Keratinocyte (primary cell): Measurements from ENCODE around the gene COL4A5. TPM values are rescaled to one million over a fixed set of nuclear protein-coding genes. Genes with fewer than 3 reads are reported as not detected.

ENCODE experiments used
- DNase-seq: peaks from one replicate; pipeline ENCODE4 v3.0.0-alpha.2; 2011; ENCODE audit warnings: low read depth, missing footprints, low spot score
- FAIRE-seq: peaks from 2 replicates; lab custom pipeline; 2011; peaks lifted over from hg19 to GRCh38; lab: Jason Lieb, UNC
- H2AFZ ChIP-seq: 2 replicates; pipeline ENCODE4 v1.6.0; 2012; ENCODE audit warnings: low read length, control low read depth, inconsistent platforms; ENCODE audit not compliant: control insufficient read depth
- H3K27ac ChIP-seq: 2 replicates; pipeline ENCODE4 v1.5.1; 2011; ENCODE audit warnings: low read length; ENCODE audit not compliant: control insufficient read depth, insufficient read depth
- H3K27me3 ChIP-seq: 3 replicates; pipeline ENCODE4 v1.6.0; 2011; ENCODE audit warnings: low read length; ENCODE audit not compliant: control insufficient read depth, insufficient read depth; ENCODE audit errors: extremely low read depth
- H3K36me3 ChIP-seq, 2 experiments: 2 replicates in 1 of 2; 3 replicates in 1 of 2; pipeline ENCODE4 v1.5.1; 2011; ENCODE audit warnings: low read length in 2 of 2, mild to moderate bottlenecking in 1 of 2; ENCODE audit not compliant: control insufficient read depth in 2 of 2, insufficient read depth in 2 of 2; ENCODE audit errors: extremely low read depth in 1 of 2
- H3K4me1 ChIP-seq: 3 replicates; pipeline ENCODE4 v1.5.1; 2011; ENCODE audit warnings: low read length; ENCODE audit not compliant: control insufficient read depth, insufficient read depth; ENCODE audit errors: extremely low read depth
- H3K4me2 ChIP-seq: 3 replicates; pipeline ENCODE4 v1.6.0; 2011; ENCODE audit warnings: low read depth, low read length; ENCODE audit not compliant: control insufficient read depth, insufficient read depth; ENCODE audit errors: extremely low read depth
- H3K4me3 ChIP-seq, 3 experiments: fragments of 200-600 bp in 1 of 3; sonication (generic) in 1 of 3; 2 replicates in 2 of 3; 3 replicates in 1 of 3; pipeline ENCODE4 v1.5.1; 2011 to 2016; ENCODE audit warnings: low read length in 3 of 3, mild to moderate bottlenecking in 3 of 3, control low read depth in 2 of 3, inconsistent platforms in 1 of 3, low read depth in 1 of 3, mixed read lengths in 1 of 3, mixed run types in 1 of 3, moderate library complexity in 1 of 3; ENCODE audit not compliant: control insufficient read depth in 2 of 3, insufficient read depth in 2 of 3; ENCODE audit errors: extremely low read depth in 1 of 3
- H3K79me2 ChIP-seq: 2 replicates; pipeline ENCODE4 v1.6.0; 2012; ENCODE audit warnings: low read length; ENCODE audit not compliant: control insufficient read depth, insufficient read depth
- H3K9ac ChIP-seq: 3 replicates; pipeline ENCODE4 v1.6.0; 2011; ENCODE audit warnings: low read length; ENCODE audit not compliant: control insufficient read depth, insufficient read depth; ENCODE audit errors: extremely low read depth
- H3K9me1 ChIP-seq: 3 replicates; pipeline ENCODE4 v1.6.0; 2011; ENCODE audit warnings: low read length; ENCODE audit not compliant: control insufficient read depth, insufficient read depth; ENCODE audit errors: extremely low read depth
- H3K9me3 ChIP-seq: 2 replicates; pipeline ENCODE4 v1.5.1; 2012; ENCODE audit warnings: low read depth, low read length; ENCODE audit not compliant: control insufficient read depth
- H4K20me1 ChIP-seq: 3 replicates; pipeline ENCODE4 v1.6.0; 2011; ENCODE audit warnings: low read length; ENCODE audit not compliant: control insufficient read depth, insufficient read depth; ENCODE audit errors: extremely low read depth
- EZH2 ChIP-seq: IDR thresholded peaks from one replicate; pipeline ENCODE4 v1.6.1; 2012; ENCODE audit warnings: inconsistent platforms, mild to moderate bottlenecking, low read length, moderate library complexity
- dilution Hi-C: fragments of 300-500 bp; cut with MboI; formaldehyde crosslinking; loops from one replicate; pipeline ENCODE4 v1.7.0; 2020; ENCODE audit warnings: low sequenced_read_pairs; ENCODE audit not compliant: extremely low pct_ligation_motif_present
- polyA plus RNA-seq, 5 experiments: library from polyadenylated mRNA; depleted of rRNA in 3 of 5; stranded (reverse) in 3 of 5; stranded (forward) in 1 of 5; unstranded in 1 of 5; fragments of >200 nt; gene quantifications; 1 replicate in 1 of 5; 2 replicates in 3 of 5; 3 replicates in 1 of 5; pipeline versions ENCODE4 v1.2.1 to v1.2.3, GENCODE V29; 2011 to 2012; ENCODE audit warnings: missing spikeins in 2 of 5, low read depth in 1 of 5, low replicate concordance in 1 of 5
- TF ChIP-seq, protein P1 (sequence below), 3 experiments: IDR thresholded peaks in 1 of 3; conservative IDR thresholded peaks in 1 of 3; optimal IDR thresholded peaks in 1 of 3; 2 replicates in 2 of 3; 3 replicates in 1 of 3; pipeline versions ENCODE3 to v1.5.1; 2011; ENCODE audit warnings: low read length in 3 of 3, mild to moderate bottlenecking in 3 of 3, moderate library complexity in 2 of 3, control low read depth in 1 of 3, inconsistent platforms in 1 of 3; ENCODE audit not compliant: insufficient read depth in 2 of 3; ENCODE audit errors: extremely low read depth in 1 of 3

COL4A5 gene
- polyA plus RNA-seq, 1 donor (not counting 4 experiments of a cell fraction or from before 2014, with no cell fraction given): 53.2 TPM

DNA sequence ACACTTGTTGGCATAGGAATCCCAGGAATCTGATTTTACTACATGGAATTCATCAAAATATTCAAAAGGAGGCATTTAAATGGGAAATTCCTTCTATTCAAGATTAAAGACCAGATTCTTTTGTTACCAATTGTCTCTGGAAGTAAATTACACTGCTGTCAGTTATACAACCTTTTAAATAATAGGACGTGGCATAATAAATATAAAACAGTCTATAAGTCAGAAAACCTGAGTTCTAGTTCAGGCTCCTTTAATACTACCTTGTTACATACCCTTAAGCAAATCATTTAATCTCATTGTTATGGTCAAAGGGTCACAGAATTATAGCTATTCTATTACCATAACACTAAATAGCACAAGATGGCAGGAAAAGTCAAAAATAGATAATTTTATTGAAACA, 20.2 kb upstream of the COL4A5 start:
- H3K9ac ChIP-seq: no peak overlapping the region
- no peaks in the 10 kb centered on the region for H4K20me1 ChIP-seq
- no peak overlapping the region for H2AFZ ChIP-seq
- H3K4me2 ChIP-seq: no peak overlapping the region
- peaks cover 0 to 3% of the 10 kb centered on the region in 2 experiments for H3K36me3 ChIP-seq
- no peaks in the 10 kb centered on the region for H3K9me1 ChIP-seq
- H3K4me1 ChIP-seq: peaks cover 9% of the 10 kb centered on the region
- FAIRE-seq: no peak
- H3K4me3 ChIP-seq: no peak overlapping the region
- no peaks in the 10 kb centered on the region for H3K9me3 ChIP-seq
- peaks cover 3% of the 10 kb centered on the region for H3K27me3 ChIP-seq
- no peak for DNase-seq
- no peaks in the 10 kb centered on the region for H3K79me2 ChIP-seq
- H3K27ac ChIP-seq: no peak overlapping the region
- dilution Hi-C loops: no loop called here
- no peak for TF ChIP-seq EZH2
- TF ChIP-seq, protein P1, sequence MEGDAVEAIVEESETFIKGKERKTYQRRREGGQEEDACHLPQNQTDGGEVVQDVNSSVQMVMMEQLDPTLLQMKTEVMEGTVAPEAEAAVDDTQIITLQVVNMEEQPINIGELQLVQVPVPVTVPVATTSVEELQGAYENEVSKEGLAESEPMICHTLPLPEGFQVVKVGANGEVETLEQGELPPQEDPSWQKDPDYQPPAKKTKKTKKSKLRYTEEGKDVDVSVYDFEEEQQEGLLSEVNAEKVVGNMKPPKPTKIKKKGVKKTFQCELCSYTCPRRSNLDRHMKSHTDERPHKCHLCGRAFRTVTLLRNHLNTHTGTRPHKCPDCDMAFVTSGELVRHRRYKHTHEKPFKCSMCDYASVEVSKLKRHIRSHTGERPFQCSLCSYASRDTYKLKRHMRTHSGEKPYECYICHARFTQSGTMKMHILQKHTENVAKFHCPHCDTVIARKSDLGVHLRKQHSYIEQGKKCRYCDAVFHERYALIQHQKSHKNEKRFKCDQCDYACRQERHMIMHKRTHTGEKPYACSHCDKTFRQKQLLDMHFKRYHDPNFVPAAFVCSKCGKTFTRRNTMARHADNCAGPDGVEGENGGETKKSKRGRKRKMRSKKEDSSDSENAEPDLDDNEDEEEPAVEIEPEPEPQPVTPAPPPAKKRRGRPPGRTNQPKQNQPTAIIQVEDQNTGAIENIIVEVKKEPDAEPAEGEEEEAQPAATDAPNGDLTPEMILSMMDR (optimal IDR thresholded peaks at IDR 0.05 in 1 of 3, IDR thresholded peaks at IDR 0.05 in 1 of 3, conservative IDR thresholded peaks at IDR 0.05 in 1 of 3; ENCODE audit: extremely low read depth in 1 of 3, insufficient read depth in 2 of 3, low read length in 3 of 3): no peak

DNA sequence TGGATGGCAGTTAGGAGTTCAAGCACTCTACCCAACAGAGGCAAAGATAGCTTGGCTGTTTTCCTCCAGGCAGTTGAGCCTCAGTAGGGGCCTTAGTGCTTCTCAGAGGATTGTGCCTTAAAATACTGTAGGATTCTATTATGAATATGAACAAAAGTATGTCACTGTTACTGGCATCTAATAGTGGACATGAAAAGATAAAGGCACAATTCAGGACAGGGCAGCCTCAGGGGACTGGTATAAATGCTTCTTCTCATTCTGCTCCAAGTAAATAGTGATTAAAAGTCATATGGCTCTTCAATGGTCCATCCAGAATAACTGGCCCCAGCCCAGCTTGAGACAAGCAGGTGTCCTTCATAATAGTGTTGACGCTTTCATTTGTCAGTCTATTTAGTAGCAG, 19.2 kb upstream of the COL4A5 start:
- Histone ChIP-seq H3K4me1 (peaks cover 3% of the 10 kb centered on the region), H3K9ac (no peak overlapping the region), H3K9me1 (no peaks in the 10 kb centered on the region), H4K20me1 (no peaks in the 10 kb centered on the region), H3K4me2 (no peak overlapping the region), H3K79me2 (no peaks in the 10 kb centered on the region), H3K4me3 (no peak overlapping the region), H3K9me3 (no peaks in the 10 kb centered on the region), H2AFZ (no peak overlapping the region), H3K36me3 (peaks cover 0 to 3% of the 10 kb centered on the region in 2 experiments), H3K27ac (no peak overlapping the region), H3K27me3 (peaks cover 3% of the 10 kb centered on the region)
- dilution Hi-C loops: no loop called here
- TF ChIP-seq, protein P1 (optimal IDR thresholded peaks at IDR 0.05 in 1 of 3, IDR thresholded peaks at IDR 0.05 in 1 of 3, conservative IDR thresholded peaks at IDR 0.05 in 1 of 3; ENCODE audit: extremely low read depth in 1 of 3, insufficient read depth in 2 of 3, low read length in 3 of 3): no peak
- no peak for TF ChIP-seq EZH2
- no peak for DNase-seq
- no peak for FAIRE-seq
